Activated naive CD8-positive, alpha-beta T cell treated with anti-CD3 and anti-CD28 coated beads, Interleukin-2, amount 10 ng/mL, durations not matched to agents 7 days and 5 days (primary cell): ENCODE data around the gene PRUNE2. TPM values are rescaled to one million over a fixed set of nuclear protein-coding genes. Genes with fewer than 3 reads are reported as not detected.

ENCODE experiments used
- ATAC-seq: fragments of 150-1000 bp; cut with Tn5 transposase; one replicate; pipeline ENCODE4 v1.10.0; 2021; ENCODE audit warnings: low read depth, moderate library complexity
- POLR2A ChIA-PET: fragments of 350-600 bp; sonication (Branson Sonifier 250); formaldehyde crosslinking; loops from one replicate; lab custom pipeline; 2021; ENCODE audit warnings: antibody characterized with exemption; lab: Charles Lee
- DNase-seq: peaks from one replicate; pipeline ENCODE4 v3.0.0; 2021
- H3K27ac Mint-ChIP-seq: one replicate; pipeline ENCODE4 v1.8.0; 2022; ENCODE audit warnings: mild to moderate bottlenecking, mixed read lengths
- H3K27me3 Mint-ChIP-seq: one replicate; pipeline ENCODE4 v1.8.0; 2022; ENCODE audit warnings: mild to moderate bottlenecking, moderate library complexity, mixed read lengths
- H3K36me3 Mint-ChIP-seq: one replicate; pipeline ENCODE4 v1.8.0; 2021; ENCODE audit warnings: mild to moderate bottlenecking, mixed read lengths
- H3K4me1 Mint-ChIP-seq: one replicate; pipeline ENCODE4 v1.8.0; 2021; ENCODE audit warnings: mixed read lengths
- H3K4me3 Mint-ChIP-seq: one replicate; pipeline ENCODE4 v1.8.0; 2022; ENCODE audit warnings: mild to moderate bottlenecking, moderate library complexity, mixed read lengths
- H3K9me3 Mint-ChIP-seq: one replicate; pipeline ENCODE4 v1.8.0; 2021; ENCODE audit warnings: mixed read lengths
- total RNA-seq, 2 experiments: library from RNA; stranded (reverse); gene quantifications; one replicate each; pipeline ENCODE4 v1.2.3, GENCODE V29; 2021

PRUNE2 gene
- total RNA-seq, 2 experiments from 2014 or later: 0.57 TPM; not detected in 1

- Mint-ChIP-seq H3K27me3 (peaks cover 3% of the 10 kb centered on the region), H3K4me3 (no peak overlapping the region), H3K4me1 (no peaks in the 10 kb centered on the region), H3K36me3 (no peaks in the 10 kb centered on the region), H3K27ac (no peak overlapping the region), H3K9me3 (no peaks in the 10 kb centered on the region)
- POLR2A ChIA-PET: no interaction called here
- DNase-seq (no peak), ATAC-seq (no peak)
Measured at GRCh38 chr9:76894198-76894597, 11.7 kb downstream of the PRUNE2 start.

- ATAC-seq: no peak
- Mint-ChIP-seq H3K27me3 (peaks cover 3% of the 10 kb centered on the region), H3K9me3 (no peaks in the 10 kb centered on the region), H3K27ac (no peak overlapping the region), H3K4me3 (no peak overlapping the region), H3K4me1 (no peaks in the 10 kb centered on the region), H3K36me3 (no peaks in the 10 kb centered on the region)
- POLR2A ChIA-PET: no interaction called here
- DNase-seq: no peak
Measured at GRCh38 chr9:76893395-76893932, 12.4 kb downstream of the PRUNE2 start.

- no peak for DNase-seq
- H3K36me3 Mint-ChIP-seq: no peaks in the 10 kb centered on the region
- no peaks in the 10 kb centered on the region for H3K9me3 Mint-ChIP-seq
- H3K4me1 Mint-ChIP-seq: no peaks in the 10 kb centered on the region
- H3K27ac Mint-ChIP-seq: no peak overlapping the region
- no peak for ATAC-seq
- H3K27me3 Mint-ChIP-seq: peaks cover 3% of the 10 kb centered on the region
- POLR2A ChIA-PET: no interaction called here
- no peak overlapping the region for H3K4me3 Mint-ChIP-seq
Measured at GRCh38 chr9:76891874-76892273, 14.0 kb downstream of the PRUNE2 start.

GRCh38 chr9:76891279-76891678, 14.6 kb downstream of the PRUNE2 start:
- POLR2A ChIA-PET: no interaction called here
- no peak overlapping the region for H3K27ac Mint-ChIP-seq
- ATAC-seq: no peak

GRCh38 chr9:76887951-76888350, 18.0 kb downstream of the PRUNE2 start:
- Mint-ChIP-seq H3K4me1 (no peaks in the 10 kb centered on the region), H3K36me3 (no peaks in the 10 kb centered on the region), H3K9me3 (no peaks in the 10 kb centered on the region), H3K27ac (no peak overlapping the region), H3K27me3 (peaks cover 3% of the 10 kb centered on the region), H3K4me3 (no peak overlapping the region)
- no peak for DNase-seq
- POLR2A ChIA-PET: no interaction called here
- ATAC-seq: no peak

More at GRCh38 chr9:76891279-76891678, 14.6 kb downstream of the PRUNE2 start:
- Mint-ChIP-seq H3K4me3 (no peak overlapping the region), H3K27me3 (peaks cover 3% of the 10 kb centered on the region), H3K36me3 (no peaks in the 10 kb centered on the region), H3K4me1 (no peaks in the 10 kb centered on the region), H3K9me3 (no peaks in the 10 kb centered on the region)
- no peak for DNase-seq

- no peak overlapping the region for H3K4me3 Mint-ChIP-seq
- no peak overlapping the region for H3K27ac Mint-ChIP-seq
- POLR2A ChIA-PET: no interaction called here
- no peaks in the 10 kb centered on the region for H3K36me3 Mint-ChIP-seq
- ATAC-seq: no peak
- no peaks in the 10 kb centered on the region for H3K4me1 Mint-ChIP-seq
- no peak for DNase-seq
- no peaks in the 10 kb centered on the region for H3K9me3 Mint-ChIP-seq
- H3K27me3 Mint-ChIP-seq: peaks cover 3% of the 10 kb centered on the region
Measured at GRCh38 chr9:76887003-76887821, 18.7 kb downstream of the PRUNE2 start.

GRCh38 chr9:76886318-76886717, 19.6 kb downstream of the PRUNE2 start:
- Mint-ChIP-seq H3K4me3 (no peak overlapping the region), H3K27me3 (peaks cover 3% of the 10 kb centered on the region), H3K36me3 (no peaks in the 10 kb centered on the region), H3K4me1 (no peaks in the 10 kb centered on the region), H3K9me3 (no peaks in the 10 kb centered on the region), H3K27ac (no peak overlapping the region)
- DNase-seq (no peak), ATAC-seq (no peak)
- POLR2A ChIA-PET: no interaction called here

GRCh38 chr9:76884823-76885222, 21.1 kb downstream of the PRUNE2 start:
- Mint-ChIP-seq H3K36me3 (no peaks in the 10 kb centered on the region), H3K27ac (no peak overlapping the region), H3K9me3 (no peaks in the 10 kb centered on the region), H3K4me3 (no peak overlapping the region), H3K27me3 (peaks cover 3% of the 10 kb centered on the region), H3K4me1 (no peaks in the 10 kb centered on the region)
- ATAC-seq: no peak
- DNase-seq: no peak
- POLR2A ChIA-PET: no interaction called here

GRCh38 chr9:76883341-76883855, 22.5 kb downstream of the PRUNE2 start:
- DNase-seq (no peak), ATAC-seq (no peak)
- Mint-ChIP-seq H3K27ac (no peak overlapping the region), H3K9me3 (no peaks in the 10 kb centered on the region), H3K36me3 (no peaks in the 10 kb centered on the region), H3K4me1 (no peaks in the 10 kb centered on the region), H3K27me3 (no peaks in the 10 kb centered on the region), H3K4me3 (no peak overlapping the region)
- POLR2A ChIA-PET: no interaction called here

GRCh38 chr9:76882686-76883085, 23.2 kb downstream of the PRUNE2 start:
- H3K4me1 Mint-ChIP-seq: no peaks in the 10 kb centered on the region
- H3K36me3 Mint-ChIP-seq: no peaks in the 10 kb centered on the region
- no peak overlapping the region for H3K4me3 Mint-ChIP-seq
- no peak for ATAC-seq
- no peak overlapping the region for H3K27ac Mint-ChIP-seq
- H3K9me3 Mint-ChIP-seq: no peaks in the 10 kb centered on the region
- no peak for DNase-seq
- POLR2A ChIA-PET: no interaction called here
- H3K27me3 Mint-ChIP-seq: no peaks in the 10 kb centered on the region

GRCh38 chr9:76880210-76880609, 25.7 kb downstream of the PRUNE2 start:
- no peaks in the 10 kb centered on the region for H3K9me3 Mint-ChIP-seq

GRCh38 chr9:76878933-76879332, 27.0 kb downstream of the PRUNE2 start:
- DNase-seq (no peak), ATAC-seq (no peak)
- no peak overlapping the region for H3K27ac Mint-ChIP-seq
- peaks cover 2% of the 10 kb centered on the region for H3K27me3 Mint-ChIP-seq
- no peaks in the 10 kb centered on the region for H3K9me3 Mint-ChIP-seq
- no peak overlapping the region for H3K4me3 Mint-ChIP-seq
- no peaks in the 10 kb centered on the region for H3K36me3 Mint-ChIP-seq
- POLR2A ChIA-PET: no interaction called here
- H3K4me1 Mint-ChIP-seq: no peaks in the 10 kb centered on the region

More at GRCh38 chr9:76880210-76880609, 25.7 kb downstream of the PRUNE2 start:
- POLR2A ChIA-PET: no interaction called here
- Mint-ChIP-seq H3K4me1 (no peaks in the 10 kb centered on the region), H3K27ac (no peak overlapping the region), H3K27me3 (no peaks in the 10 kb centered on the region), H3K4me3 (no peak overlapping the region), H3K36me3 (no peaks in the 10 kb centered on the region)
- ATAC-seq (no peak), DNase-seq (no peak)

GRCh38 chr9:76877961-76878360, 28.0 kb downstream of the PRUNE2 start:
- ATAC-seq (no peak), DNase-seq (no peak)
- Mint-ChIP-seq H3K4me1 (no peaks in the 10 kb centered on the region), H3K27me3 (peaks cover 2% of the 10 kb centered on the region), H3K4me3 (no peak overlapping the region), H3K36me3 (no peaks in the 10 kb centered on the region), H3K27ac (no peak overlapping the region), H3K9me3 (no peaks in the 10 kb centered on the region)
- POLR2A ChIA-PET: no interaction called here

- no peak overlapping the region for H3K27ac Mint-ChIP-seq
- H3K4me3 Mint-ChIP-seq: no peak overlapping the region
- DNase-seq (no peak), ATAC-seq (no peak)
- POLR2A ChIA-PET: no interaction called here
- no peaks in the 10 kb centered on the region for H3K4me1 Mint-ChIP-seq
- H3K36me3 Mint-ChIP-seq: no peaks in the 10 kb centered on the region
- H3K9me3 Mint-ChIP-seq: no peaks in the 10 kb centered on the region
- peaks cover 2% of the 10 kb centered on the region for H3K27me3 Mint-ChIP-seq
Measured at GRCh38 chr9:76876098-76876497, 29.8 kb downstream of the PRUNE2 start.
